Esophagus squamous epithelium (tissue), 5 donors: ENCODE measurements around the gene KRTAP3-2. TPM values are rescaled to one million over a fixed set of nuclear protein-coding genes. Genes with fewer than 3 reads are reported as not detected.

Source experiments
- DNase-seq: peaks from one replicate; lab custom pipeline; 2025; lab: John Stamatoyannopoulos, UW
- H3K27ac ChIP-seq, 4 donors: fragments of 200-600 bp; sonication (generic); one replicate each; pipeline ENCODE4 v1.5.1; 2016 to 2019; ENCODE audit warnings: mild to moderate bottlenecking in 1 of 4
- H3K27me3 ChIP-seq, 4 donors: fragments of 200-600 bp; sonication (generic); 1 replicate in 3 of 4; 2 replicates in 1 of 4; pipeline versions ENCODE4 v1.5.1 to v1.6.0; 2017 to 2021; ENCODE audit warnings: antibody characterized with exemption in 1 of 4
- H3K36me3 ChIP-seq, 3 donors: fragments of 200-600 bp; sonication (generic); one replicate each; pipeline ENCODE4 v1.5.1; 2016 to 2019
- H3K4me1 ChIP-seq, 3 donors: fragments of 200-600 bp; sonication (generic); one replicate each; pipeline ENCODE4 v1.5.1; 2017 to 2019
- H3K4me3 ChIP-seq, 4 donors: fragments of 200-600 bp; sonication (generic); 1 replicate in 3 of 4; 2 replicates in 1 of 4; pipeline ENCODE4 v1.5.1; 2016 to 2019; ENCODE audit warnings: mild to moderate bottlenecking in 2 of 4, moderate library complexity in 1 of 4
- H3K9me3 ChIP-seq, 3 donors: fragments of 200-600 bp; sonication (generic); one replicate each; pipeline ENCODE4 v1.5.1; 2016 to 2019
- POLR2A ChIP-seq, 4 donors: fragments of 450-650 bp; IDR thresholded peaks; one replicate each; pipeline ENCODE4 v1.6.1; 2017; ENCODE audit warnings: antibody characterized with exemption in 4 of 4, mild to moderate bottlenecking in 4 of 4, moderate library complexity in 3 of 4
- WGBS, 2 donors: methylation state at CpG; one replicate each; pipeline ENCODE4 v1.1.5; 2018; 5-methylcytosine and 5-hydroxymethylcytosine counted together
- intact Hi-C: fragments of 100-400 bp; cut with DNase I; formaldehyde crosslinking; loops from one replicate; pipeline ENCODE4 v1.15.0; 2022
- total RNA-seq, 4 donors: library from RNA; depleted of rRNA; stranded (reverse); fragments of >200 nt; gene quantifications; one replicate each; pipeline ENCODE4 v1.1.0, GENCODE V29; 2016
- TF ChIP-seq, protein P1 (sequence below), 6 experiments: fragments of 450-650 bp in 4 of 6; fragments of 200-600 bp in 2 of 6; sonication (generic) in 2 of 6; IDR thresholded peaks; one replicate each; pipeline ENCODE4 v1.5.1; 2016 to 2019; ENCODE audit warnings: antibody characterized with exemption in 6 of 6, mild to moderate bottlenecking in 4 of 6, moderate library complexity in 4 of 6
- donor health status: DM: yes; HTN: yes; CAD: no.

Gene KRTAP3-2
- total RNA-seq, 4 donors from 2014 or later: 0.57 TPM; not detected in 3

GRCh38 chr17:41001795-41002194 lies 2.1 kb upstream of the KRTAP3-2 start:
- TF ChIP-seq, protein P1, sequence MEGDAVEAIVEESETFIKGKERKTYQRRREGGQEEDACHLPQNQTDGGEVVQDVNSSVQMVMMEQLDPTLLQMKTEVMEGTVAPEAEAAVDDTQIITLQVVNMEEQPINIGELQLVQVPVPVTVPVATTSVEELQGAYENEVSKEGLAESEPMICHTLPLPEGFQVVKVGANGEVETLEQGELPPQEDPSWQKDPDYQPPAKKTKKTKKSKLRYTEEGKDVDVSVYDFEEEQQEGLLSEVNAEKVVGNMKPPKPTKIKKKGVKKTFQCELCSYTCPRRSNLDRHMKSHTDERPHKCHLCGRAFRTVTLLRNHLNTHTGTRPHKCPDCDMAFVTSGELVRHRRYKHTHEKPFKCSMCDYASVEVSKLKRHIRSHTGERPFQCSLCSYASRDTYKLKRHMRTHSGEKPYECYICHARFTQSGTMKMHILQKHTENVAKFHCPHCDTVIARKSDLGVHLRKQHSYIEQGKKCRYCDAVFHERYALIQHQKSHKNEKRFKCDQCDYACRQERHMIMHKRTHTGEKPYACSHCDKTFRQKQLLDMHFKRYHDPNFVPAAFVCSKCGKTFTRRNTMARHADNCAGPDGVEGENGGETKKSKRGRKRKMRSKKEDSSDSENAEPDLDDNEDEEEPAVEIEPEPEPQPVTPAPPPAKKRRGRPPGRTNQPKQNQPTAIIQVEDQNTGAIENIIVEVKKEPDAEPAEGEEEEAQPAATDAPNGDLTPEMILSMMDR (IDR thresholded peaks at IDR 0.05): no peak
- no peak for TF ChIP-seq POLR2A (IDR thresholded peaks at IDR 0.05)
- Histone ChIP-seq H3K36me3 (no peaks in the 10 kb centered on the region), H3K4me1 (peaks cover 0 to 25% (median 4%) of the 10 kb centered on the region in 3 donors), H3K27me3 (peaks cover 0 to 34% (median 0%) of the 10 kb centered on the region in 4 donors), H3K27ac (peak overlapping the region in 2 of 4 donors; percentile 23 to 78), H3K9me3 (no peaks in the 10 kb centered on the region), H3K4me3 (no peak overlapping the region)
- 77 to 82% methylated on average over 4 of the region's 4 CpGs for WGBS, 2 donors
- intact Hi-C loops: no loop called here
- DNase-seq: no peak

DNA sequence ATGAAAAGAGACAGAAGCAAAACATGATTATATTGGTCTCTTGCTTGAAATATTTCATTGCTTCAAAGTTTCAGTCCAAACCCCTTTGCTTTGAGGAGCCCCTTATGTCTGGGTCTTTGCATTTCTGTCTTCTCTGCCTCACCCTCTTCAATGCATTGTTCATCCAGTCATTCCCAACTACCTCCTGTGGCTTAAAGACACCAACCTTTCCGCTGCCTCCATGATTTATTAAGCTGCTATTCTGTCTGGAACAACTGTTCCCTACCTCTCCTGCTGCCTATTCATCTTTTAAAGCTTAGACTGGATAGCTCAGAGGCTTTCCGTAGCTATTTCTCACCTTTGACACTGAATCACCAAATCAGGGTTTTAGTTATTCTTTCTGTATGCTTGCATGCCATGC lies 2.3 kb downstream of the KRTAP3-2 start:
- H3K27me3 ChIP-seq: peaks cover 0 to 60% (median 0%) of the 10 kb centered on the region in 4 donors
- no peak overlapping the region for H3K4me3 ChIP-seq
- no peak for DNase-seq
- 66 to 80% methylated on average over 2 of the region's 2 CpGs for WGBS, 2 donors
- TF ChIP-seq POLR2A (IDR thresholded peaks at IDR 0.05): no peak
- TF ChIP-seq, protein P1 (IDR thresholded peaks at IDR 0.05): no peak
- H3K4me1 ChIP-seq: peaks cover 0 to 5% (median 0%) of the 10 kb centered on the region in 3 donors
- no peaks in the 10 kb centered on the region for H3K9me3 ChIP-seq
- no peaks in the 10 kb centered on the region for H3K36me3 ChIP-seq
- H3K27ac ChIP-seq: no peak overlapping the region
- intact Hi-C loops: no loop called here

DNA sequence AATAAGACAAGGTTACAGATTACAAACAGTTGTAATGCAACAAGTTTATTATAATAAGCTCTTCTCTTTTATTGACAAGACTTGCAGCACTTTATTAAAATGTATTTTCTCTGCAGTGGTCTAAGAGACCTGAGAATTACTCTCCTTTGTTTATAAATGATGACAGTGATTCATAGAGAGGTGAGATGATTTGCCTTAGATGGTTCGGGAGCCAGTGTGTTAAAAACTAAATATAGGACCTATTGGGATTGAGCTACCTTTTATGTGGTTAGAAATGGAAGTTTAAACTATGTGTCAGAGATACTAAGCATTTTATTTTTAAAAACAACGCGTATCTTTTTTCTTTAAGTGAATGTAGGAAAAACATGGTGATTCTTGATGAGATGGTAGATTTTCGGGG lies 2.9 kb downstream of the KRTAP3-2 start:
- Histone ChIP-seq H3K4me3 (no peak overlapping the region), H3K36me3 (no peaks in the 10 kb centered on the region), H3K9me3 (no peaks in the 10 kb centered on the region), H3K4me1 (no peaks in the 10 kb centered on the region), H3K27me3 (peaks cover 0 to 59% (median 0%) of the 10 kb centered on the region in 4 donors), H3K27ac (no peak overlapping the region)
- DNase-seq: no peak
- 68 to 76% methylated on average over 4 of the region's 4 CpGs for WGBS, 2 donors
- TF ChIP-seq, protein P1 (IDR thresholded peaks at IDR 0.05): no peak
- no peak for TF ChIP-seq POLR2A (IDR thresholded peaks at IDR 0.05)
- intact Hi-C loops: no loop called here

DNA sequence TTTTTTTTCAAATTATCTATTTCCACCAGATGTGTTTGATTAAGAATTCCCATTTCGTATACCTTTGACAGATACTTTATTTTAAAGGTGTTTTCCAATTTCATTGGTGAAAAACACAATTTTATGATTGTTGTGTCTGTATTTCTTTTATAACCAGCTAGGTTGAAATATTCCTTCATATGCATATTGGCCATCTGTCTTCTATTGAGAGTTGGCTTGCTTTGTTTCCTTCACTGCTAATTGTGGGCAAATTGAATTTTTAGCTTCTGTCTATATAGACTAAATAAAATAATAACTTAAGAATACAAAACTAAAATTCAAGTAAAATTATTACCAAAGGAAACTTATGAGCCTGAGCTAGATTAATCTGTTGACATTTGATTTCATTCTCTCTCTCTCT lies 4.6 kb downstream of the KRTAP3-2 start:
- intact Hi-C loops: no loop called here
- no peak for TF ChIP-seq POLR2A (IDR thresholded peaks at IDR 0.05)
- TF ChIP-seq, protein P1 (IDR thresholded peaks at IDR 0.05): no peak
- Histone ChIP-seq H3K4me1 (no peaks in the 10 kb centered on the region), H3K4me3 (no peak overlapping the region), H3K36me3 (no peaks in the 10 kb centered on the region), H3K9me3 (no peaks in the 10 kb centered on the region), H3K27me3 (peaks cover 0 to 54% (median 0%) of the 10 kb centered on the region in 4 donors), H3K27ac (no peak overlapping the region)
- no peak for DNase-seq
- 71 to 74% methylated on average over 1 of the region's 1 CpG for WGBS, 2 donors

- H3K4me3 ChIP-seq: no peak within 1 kb of the TSS
- no peak for DNase-seq
- TF ChIP-seq POLR2A (IDR thresholded peaks at IDR 0.05): no peak
- TF ChIP-seq, protein P1 (IDR thresholded peaks at IDR 0.05): no peak
- no peaks in the 10 kb centered on the region for H3K4me1 ChIP-seq
- H3K27ac ChIP-seq: no peak within 1 kb of the TSS
- intact Hi-C loops: no loop called here
- H3K36me3 ChIP-seq: no peaks in the 10 kb centered on the region
- H3K27me3 ChIP-seq: peaks cover 0 to 47% (median 0%) of the 10 kb centered on the region in 4 donors
- 63 to 69% methylated on average over 2 to 4 of the region's 4 CpGs for WGBS, 2 donors
- H3K9me3 ChIP-seq: no peaks in the 10 kb centered on the region
Observed at GRCh38 chr17:40993839-40994238, 5.9 kb downstream of the KRTAP3-2 start, which contains the start of gene KRTAP3-3. Gene KRTAP3-3 (minus strand): TSS chr17:40994164. CDS start chr17:40994097, 67 bp downstream.
